DOHH2 (cell line): ENCODE measurements around the gene PITPNC1.

Experiments
- H3F3A ChIP-seq: fragments of 200-600 bp; sonication (generic), shearing (Covaris generic); 2 replicates; pipeline ENCODE4 v1.6.0; 2016; ENCODE audit warnings: antibody characterized with exemption, mild to moderate bottlenecking; ENCODE audit not compliant: control insufficient read depth, insufficient read depth
- H3K27ac ChIP-seq: fragments of 200-600 bp; sonication (generic); 2 replicates; pipeline ENCODE4 v1.5.1; 2014; ENCODE audit warnings: low read depth, mild to moderate bottlenecking, low read length, moderate library complexity
- H3K27me3 ChIP-seq: fragments of 200-600 bp; sonication (generic); 2 replicates; pipeline ENCODE4 v1.6.1; 2014; ENCODE audit warnings: mild to moderate bottlenecking, low read length, mixed read lengths; ENCODE audit not compliant: control insufficient read depth
- H3K36me3 ChIP-seq: fragments of 200-600 bp; sonication (generic); 2 replicates; pipeline ENCODE4 v1.6.1; 2014; ENCODE audit warnings: mild to moderate bottlenecking, low read length, moderate library complexity, mixed read lengths; ENCODE audit not compliant: control insufficient read depth
- H3K4me1 ChIP-seq: fragments of 200-600 bp; sonication (generic); 2 replicates; pipeline ENCODE4 v1.6.1; 2014; ENCODE audit warnings: mild to moderate bottlenecking, low read length, mixed read lengths; ENCODE audit not compliant: control insufficient read depth
- H3K4me2 ChIP-seq: fragments of 200-600 bp; sonication (generic); 2 replicates; pipeline ENCODE4 v1.6.0; 2014; ENCODE audit warnings: mild to moderate bottlenecking, low read length, moderate library complexity
- H3K4me3 ChIP-seq: fragments of 200-600 bp; sonication (generic); 2 replicates; pipeline ENCODE4 v1.5.1; 2014; ENCODE audit warnings: mild to moderate bottlenecking, low read length, mixed read lengths
- H3K79me2 ChIP-seq: fragments of 200-600 bp; sonication (generic); 2 replicates; pipeline ENCODE4 v1.6.1; 2014; ENCODE audit warnings: mild to moderate bottlenecking, low read length, mixed read lengths; ENCODE audit not compliant: control insufficient read depth
- H3K9me2 ChIP-seq: fragments of 200-600 bp; sonication (generic); replicated peaks from 2 replicates; pipeline ENCODE4 v1.6.1; 2014; ENCODE audit warnings: mild to moderate bottlenecking, low read length, mixed read lengths; ENCODE audit not compliant: control insufficient read depth
- H3K9me3 ChIP-seq: fragments of 200-600 bp; sonication (generic); 2 replicates; pipeline ENCODE4 v1.6.1; 2014; ENCODE audit warnings: antibody characterized with exemption, low read length, mixed read lengths; ENCODE audit not compliant: control insufficient read depth, insufficient read depth
- H4K20me1 ChIP-seq: fragments of 200-600 bp; sonication (generic); 2 replicates; pipeline ENCODE4 v1.6.0; 2014; ENCODE audit warnings: low read depth, mild to moderate bottlenecking, antibody characterized with exemption, low read length, moderate library complexity; ENCODE audit not compliant: control insufficient read depth, insufficient read depth
- CTCF ChIP-seq: fragments of 200-600 bp; sonication (generic); IDR thresholded peaks from one replicate; pipeline ENCODE4 v1.5.1; 2014; ENCODE audit warnings: antibody characterized with exemption, mild to moderate bottlenecking, low read depth, low read length; ENCODE audit not compliant: poor library complexity, severe bottlenecking
- EZH2phosphoT487 ChIP-seq: fragments of 200-600 bp; sonication (generic); IDR thresholded peaks from 2 replicates; pipeline ENCODE4 v1.6.1; 2017; ENCODE audit warnings: borderline replicate concordance, mild to moderate bottlenecking, antibody characterized with exemption, low read length, moderate library complexity, mixed read lengths

Gene PITPNC1

GRCh38 chr17:67717624-67718324 is 340.7 kb downstream of the PITPNC1 start, which contains the start of gene NOL11:
Gene NOL11 (plus strand): TSS chr17:67717936. CDS start chr17:67717948, 12 bp downstream.
- H3K27me3 ChIP-seq: no peaks in the 10 kb centered on the region
- TF ChIP-seq CTCF (peak; percentile 93), EZH2phosphoT487 (no peak)

GRCh38 chr17:67718325-67718941 is 341.4 kb downstream of the PITPNC1 start:
- peaks cover 51% of the 10 kb centered on the region for H3K36me3 ChIP-seq
- H3K79me2 ChIP-seq: peaks cover 54% of the 10 kb centered on the region
- H3K9me2 ChIP-seq: no peaks in the 10 kb centered on the region
- peak overlapping the region; percentile 65 for H3K27ac ChIP-seq
- no peaks in the 10 kb centered on the region for H3K27me3 ChIP-seq
- TF ChIP-seq CTCF (no peak), EZH2phosphoT487 (no peak)
- H3K4me3 ChIP-seq: peak overlapping the region; percentile 85
- H3K9me3 ChIP-seq: no peaks in the 10 kb centered on the region
- no peaks in the 10 kb centered on the region for H4K20me1 ChIP-seq
- peaks cover 7% of the 10 kb centered on the region; the same call in 1 of the 2 replicates for H3F3A ChIP-seq
- peak overlapping the region; percentile 87 for H3K4me2 ChIP-seq
- H3K4me1 ChIP-seq: peaks cover 24% of the 10 kb centered on the region

More at GRCh38 chr17:67717624-67718324, 340.7 kb downstream of the PITPNC1 start, which contains the start of gene NOL11:
- no peaks in the 10 kb centered on the region for H3K9me2 ChIP-seq
- peaks cover 24% of the 10 kb centered on the region for H3K4me1 ChIP-seq
- H3K27ac ChIP-seq: peak within 1 kb of the TSS; percentile 84
- H3K79me2 ChIP-seq: peaks cover 54% of the 10 kb centered on the region
- peaks cover 7% of the 10 kb centered on the region; the same call in 1 of the 2 replicates for H3F3A ChIP-seq
- peak within 1 kb of the TSS; percentile 85 for H3K4me3 ChIP-seq
- H4K20me1 ChIP-seq: no peaks in the 10 kb centered on the region
- H3K9me3 ChIP-seq: no peaks in the 10 kb centered on the region
- H3K36me3 ChIP-seq: peaks cover 50% of the 10 kb centered on the region
- H3K4me2 ChIP-seq: peak within 1 kb of the TSS; percentile 87

- Histone ChIP-seq H3K4me1 (no peaks in the 10 kb centered on the region), H3K4me2 (no peak overlapping the region), H3K4me3 (no peak overlapping the region), H3F3A (peaks cover 7% of the 10 kb centered on the region; the same call in 1 of the 2 replicates), H3K27me3 (no peaks in the 10 kb centered on the region), H3K27ac (no peak overlapping the region), H3K36me3 (peaks cover 89% of the 10 kb centered on the region), H3K9me3 (no peaks in the 10 kb centered on the region), H4K20me1 (no peaks in the 10 kb centered on the region), H3K79me2 (peaks cover 56% of the 10 kb centered on the region), H3K9me2 (no peaks in the 10 kb centered on the region)
- TF ChIP-seq EZH2phosphoT487 (no peak), CTCF (no peak)
These were observed 348.3 kb downstream of the PITPNC1 start for GRCh38 chr17:67725373-67725791.
